ENCODE data around the gene NUP88. TPM values are rescaled to one million over a fixed set of nuclear protein-coding genes. Genes with fewer than 3 reads are reported as not detected.
A peak's percentile ranks its signal among the peaks of the same experiment; 100 is the strongest.

Gene NUP88
- 50.5 TPM for total RNA-seq (2021; ENCODE audit: unreplicated experiment)
- 51.2 TPM for polyA plus RNA-seq (2012; ENCODE audit: insufficient read length)
- Bru-seq, nascent RNA: percentile 81 among the genes with signal in this experiment
- BruChase-seq, experiment 1, labeled RNA remaining after a 2-hour chase: percentile 68 among the genes with signal in this experiment
- BruChase-seq, experiment 2, labeled RNA remaining after a 6-hour chase: percentile 79 among the genes with signal in this experiment
- long read RNA-seq, transcript NUP88-207 (17 exons, 2,916 nt): major isoform, 74 of 97 reads
- long read RNA-seq, partial matches to known transcripts: 11 of 97 reads
- long read RNA-seq, other reads (novel, unspliced or antisense): 10 of 97 reads

- ChIA-PET CTCF (interaction anchor here (0.9 kb wide), 1 partner anchor 19 kb away, joined by 3 read pairs; the partner anchor contains the start of gene C1QBP), POLR2A (interaction anchor here (0.9 kb wide), 1 partner anchor 20 kb away, joined by 3 read pairs; the partner anchor contains the start of gene C1QBP)
- ATAC-seq (peak; percentile 97), DNase-seq (ENCODE audit: low read depth, low spot score) (peak; percentile 88)
- H3K36me3 ChIP-seq (ENCODE audit: control insufficient read depth, insufficient read depth, low read length): peaks cover 24% of the 10 kb centered on the region
- peaks cover 20% of the 10 kb centered on the region for H3K4me1 ChIP-seq (ENCODE audit: control insufficient read depth, insufficient read depth, low read length)
- in situ Hi-C loops (cut with HindIII; ENCODE audit: low pct_unique_long_range_greater_than_20kb, low sequenced_read_pairs) (no loop called here), intact Hi-C loops (cut with micrococcal nuclease; ENCODE audit: unreplicated experiment) (no loop called here)
- no TSS peak for BruUV-seq (replicated peaks)
- no peaks in the 10 kb centered on the region for H3K9me3 ChIP-seq (ENCODE audit: control insufficient read depth, insufficient read depth, low read depth, low read length)
- peak within 1 kb of the TSS; percentile 96 for H3K27ac ChIP-seq (ENCODE audit: low read length)
- no peaks in the 10 kb centered on the region for H3K27me3 ChIP-seq (ENCODE audit: control insufficient read depth, insufficient read depth, low read length)
- peak within 1 kb of the TSS; percentile 74 to 96 for H3K4me3 ChIP-seq (ENCODE audit: low read depth in 2 of 2, low read length in 2 of 2)
- TF ChIP-seq SIN3A (IDR thresholded peaks at IDR 0.05; ENCODE audit: borderline replicate concordance, insufficient read depth, low read depth, low read length) (no peak), POLR2AphosphoS5 (IDR thresholded peaks at IDR 0.05; ENCODE audit: low read depth, low read length) (peak; percentile 35; the same call in 1 of the 2 replicates)
These were observed at the start of gene NUP88 for GRCh38 chr17:5419356-5419958. TSS of gene NUP88 (minus strand) at chr17:5419662. CDS start at chr17:5419650, 12 bp downstream.

GRCh38 chr17:5468075-5468473 is 48.6 kb upstream of the NUP88 start:
- DNase-seq (ENCODE audit: low read depth, low spot score) (no peak), ATAC-seq (peak; percentile 18; the same call in 1 of the 2 replicates)
- H3K27me3 ChIP-seq (ENCODE audit: control insufficient read depth, insufficient read depth, low read length): no peaks in the 10 kb centered on the region
- BruUV-seq (replicated peaks): no TSS peak
- peaks cover 5% of the 10 kb centered on the region for H3K36me3 ChIP-seq (ENCODE audit: control insufficient read depth, insufficient read depth, low read length)
- TF ChIP-seq CTCF (IDR thresholded peaks at IDR 0.05): no peak
- TF ChIP-seq POLR2AphosphoS5 (IDR thresholded peaks at IDR 0.05; ENCODE audit: low read depth, low read length): no peak
- H3K27ac ChIP-seq (ENCODE audit: low read length): peak overlapping the region; percentile 88
- intact Hi-C loops (cut with micrococcal nuclease; ENCODE audit: unreplicated experiment): no loop called here
- POLR2A ChIA-PET: no interaction called here
- in situ Hi-C loops (cut with HindIII; ENCODE audit: low pct_unique_long_range_greater_than_20kb, low sequenced_read_pairs): no loop called here
- H3K4me3 ChIP-seq (ENCODE audit: low read depth in 2 of 2, low read length in 2 of 2): peak overlapping the region; percentile 84 to 93
- CTCF ChIA-PET: no interaction called here
- H3K9me3 ChIP-seq (ENCODE audit: control insufficient read depth, insufficient read depth, low read depth, low read length): no peaks in the 10 kb centered on the region
- peaks cover 11% of the 10 kb centered on the region for H3K4me1 ChIP-seq (ENCODE audit: control insufficient read depth, insufficient read depth, low read length)

GRCh38 chr17:5467416-5467815 is 48.0 kb upstream of the NUP88 start:
- in situ Hi-C loops (cut with HindIII; ENCODE audit: low pct_unique_long_range_greater_than_20kb, low sequenced_read_pairs) (no loop called here), intact Hi-C loops (cut with micrococcal nuclease; ENCODE audit: unreplicated experiment) (no loop called here)
- ChIA-PET CTCF (no interaction called here), POLR2A (no interaction called here)
- no peak for ATAC-seq
- Histone ChIP-seq H3K4me3 (ENCODE audit: low read depth in 2 of 2, low read length in 2 of 2) (peak overlapping the region; percentile 84 to 93), H3K27ac (ENCODE audit: low read length) (peak overlapping the region; percentile 88), H3K27me3 (ENCODE audit: control insufficient read depth, insufficient read depth, low read length) (no peaks in the 10 kb centered on the region), H3K4me1 (ENCODE audit: control insufficient read depth, insufficient read depth, low read length) (peaks cover 11% of the 10 kb centered on the region), H3K9me3 (ENCODE audit: control insufficient read depth, insufficient read depth, low read depth, low read length) (no peaks in the 10 kb centered on the region), H3K36me3 (ENCODE audit: control insufficient read depth, insufficient read depth, low read length) (peaks cover 7% of the 10 kb centered on the region)
- TF ChIP-seq REST (IDR thresholded peaks at IDR 0.05; ENCODE audit: insufficient read depth in 1 of 2, low read depth in 2 of 2, low read length in 1 of 2) (no peak), POLR2AphosphoS5 (IDR thresholded peaks at IDR 0.05; ENCODE audit: low read depth, low read length) (no peak), TCF7L2 (IDR thresholded peaks at IDR 0.05; ENCODE audit: low read depth, low read length) (no peak), CTCF (IDR thresholded peaks at IDR 0.05) (no peak), SIN3A (IDR thresholded peaks at IDR 0.05; ENCODE audit: borderline replicate concordance, insufficient read depth, low read depth, low read length) (no peak)
- no peak for DNase-seq (ENCODE audit: low read depth, low spot score)
- no TSS peak for BruUV-seq (replicated peaks)

Data from Panc1 (cell line).